Posterior vena cava (tissue), 2 donors: ENCODE results near the gene TRIM7. TPM values are rescaled to one million over a fixed set of nuclear protein-coding genes. Genes with fewer than 3 reads are reported as not detected.
"Not testable (repeated sequence)": the region's sequence is repeated elsewhere in the genome, so short reads cannot be mapped to it uniquely, and the experiment has no call there.

Experiments used
- DNase-seq: peaks from one replicate; pipeline ENCODE4 v3.0.0-alpha.2; 2020; ENCODE audit warnings: low spot score
- intact Hi-C, 2 donors: fragments of 100-400 bp; cut with DNase I; formaldehyde crosslinking; loops; one replicate each; pipeline versions ENCODE4 v1.14.1 to v1.14.2; 2022 to 2023
- total RNA-seq, 2 donors: library from RNA; stranded (reverse); fragmentation: NEBNext Ultra II Directional; extraction: Animal tissue kit (Norgen Biotek cat#: 25700); gene quantifications; one replicate each; pipeline ENCODE4 v1.2.1, GENCODE V29; 2021
- donor health status: DM: yes; HTN: yes; CAD: no.
- donor health status: DM: yes; HTN: yes; CAD: no.

Gene TRIM7
- total RNA-seq, 2 donors from 2014 or later: 3.1 to 3.5 TPM

DNA sequence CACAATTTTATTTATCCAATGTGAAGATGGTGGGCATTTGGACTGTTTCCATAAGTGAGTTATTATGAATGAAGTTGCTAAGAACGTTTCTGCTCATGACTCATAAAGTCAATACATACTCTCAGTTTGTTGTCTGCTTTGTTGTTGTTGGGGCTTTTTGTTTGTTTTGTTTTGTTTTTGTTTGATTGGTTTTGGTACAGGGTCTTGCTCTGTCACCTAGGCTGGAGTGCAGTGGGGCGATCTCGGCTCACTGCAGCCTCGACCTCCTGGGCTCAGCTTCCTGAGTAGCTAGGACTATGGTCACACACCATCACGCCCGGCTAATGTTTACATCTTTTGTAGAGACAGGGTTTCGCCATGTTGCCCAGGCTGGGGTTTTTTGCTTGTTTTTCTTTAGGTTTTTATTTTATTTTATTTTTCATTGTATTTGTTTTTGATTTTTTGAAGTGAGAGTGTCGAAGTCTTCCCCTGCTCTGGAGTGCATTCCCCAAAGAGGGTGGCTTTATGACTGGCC is 18.0 kb downstream of the TRIM7 start:
- no peak for DNase-seq
- intact Hi-C loops: loop anchor here in 1 of 2 donors (10.0 kb wide), 1 partner anchor 58 kb away; the partner anchor contains the start of gene RACK1

DNA sequence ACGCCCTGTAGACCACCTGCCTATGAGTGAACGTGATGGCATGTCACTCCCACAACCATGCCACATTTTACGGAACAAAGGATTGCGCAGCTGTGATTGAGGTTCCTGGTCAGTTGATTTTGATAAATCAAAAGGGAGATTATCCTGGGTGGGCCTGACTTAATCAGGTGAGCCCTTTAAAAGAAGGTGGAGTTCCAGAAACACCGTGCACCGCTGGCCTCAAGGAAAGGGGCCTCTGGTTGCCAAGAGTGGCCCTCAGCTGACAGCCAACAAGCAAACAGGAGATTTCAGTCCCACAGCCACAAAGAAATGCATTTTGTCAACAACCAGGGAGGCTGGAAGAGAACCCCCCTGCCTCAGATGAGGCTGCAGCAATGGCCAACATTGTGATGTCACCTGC is 19.0 kb downstream of the TRIM7 start:
- DNase-seq: peak; percentile 62
- intact Hi-C loops: loop anchor here in 1 of 2 donors (10.0 kb wide), 1 partner anchor 59 kb away; the partner anchor contains the start of gene RACK1

DNA sequence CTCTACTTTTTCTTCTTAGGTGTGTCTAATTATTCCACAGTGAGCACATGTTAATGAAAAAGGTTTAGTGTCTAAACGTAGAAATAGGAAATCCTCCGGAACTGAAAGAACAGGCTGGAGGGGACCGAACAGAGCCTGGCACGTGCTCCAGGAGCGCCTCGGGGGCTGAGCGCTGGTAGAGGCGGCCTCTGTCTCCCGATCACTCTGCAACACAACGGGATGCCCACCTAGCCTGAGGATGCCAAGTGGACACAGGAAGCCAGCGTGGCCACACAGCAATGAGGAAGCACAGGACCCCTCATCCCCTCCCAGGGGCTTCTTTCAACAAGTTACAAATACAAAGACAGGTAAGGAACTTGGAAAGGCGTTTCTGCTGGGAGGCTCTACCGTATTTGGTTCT is 19.4 kb downstream of the TRIM7 start:
- intact Hi-C loops: loop anchor here in 1 of 2 donors (10.0 kb wide), 1 partner anchor 59 kb away; the partner anchor contains the start of gene RACK1
- no peak for DNase-seq

DNA sequence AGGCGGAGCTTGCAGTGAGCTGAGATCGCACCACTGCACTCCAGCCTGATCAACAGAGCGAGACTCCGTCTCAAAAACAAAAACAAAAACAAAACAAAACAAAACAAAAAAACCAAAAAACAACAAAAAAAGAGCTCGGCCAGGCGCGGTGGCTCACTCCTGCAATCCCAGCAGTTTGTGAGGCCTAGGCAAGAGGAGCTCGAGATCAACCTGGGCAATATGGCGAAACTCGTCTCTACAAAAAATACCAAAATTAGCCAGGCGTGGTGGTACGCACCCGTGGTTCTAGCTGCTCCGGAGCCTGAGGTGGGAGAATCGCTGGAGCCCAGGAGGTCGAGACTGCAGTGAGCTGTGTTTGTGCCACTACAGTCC is 20.2 kb downstream of the TRIM7 start:
- DNase-seq: no peak
- intact Hi-C loops: loop anchor here in 1 of 2 donors (10.0 kb wide), 1 partner anchor 60 kb away; the partner anchor contains the start of gene RACK1

DNA sequence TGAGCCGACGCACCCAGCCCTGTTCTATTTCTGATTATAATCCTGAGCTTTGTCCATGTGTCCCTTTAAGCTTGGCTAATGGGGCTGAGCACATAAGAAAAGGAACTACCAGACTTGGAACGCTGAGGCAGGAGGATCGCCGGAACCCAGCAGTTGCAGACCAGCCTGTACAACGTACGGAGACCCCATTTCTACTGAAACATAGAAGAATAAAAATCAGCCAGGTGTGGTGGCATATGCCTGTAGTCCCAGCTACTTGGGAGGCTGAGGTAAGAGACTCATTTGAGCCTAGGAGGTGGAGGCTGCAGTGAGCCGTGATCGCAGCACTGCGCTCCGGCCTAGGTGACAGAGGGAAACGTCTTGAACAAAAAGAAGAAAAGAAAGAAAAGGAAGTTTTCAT is 22.3 kb downstream of the TRIM7 start:
- intact Hi-C loops: loop anchor here in 1 of 2 donors (10.0 kb wide), 1 partner anchor 62 kb away; the partner anchor contains the start of gene RACK1
- no peak for DNase-seq

DNA sequence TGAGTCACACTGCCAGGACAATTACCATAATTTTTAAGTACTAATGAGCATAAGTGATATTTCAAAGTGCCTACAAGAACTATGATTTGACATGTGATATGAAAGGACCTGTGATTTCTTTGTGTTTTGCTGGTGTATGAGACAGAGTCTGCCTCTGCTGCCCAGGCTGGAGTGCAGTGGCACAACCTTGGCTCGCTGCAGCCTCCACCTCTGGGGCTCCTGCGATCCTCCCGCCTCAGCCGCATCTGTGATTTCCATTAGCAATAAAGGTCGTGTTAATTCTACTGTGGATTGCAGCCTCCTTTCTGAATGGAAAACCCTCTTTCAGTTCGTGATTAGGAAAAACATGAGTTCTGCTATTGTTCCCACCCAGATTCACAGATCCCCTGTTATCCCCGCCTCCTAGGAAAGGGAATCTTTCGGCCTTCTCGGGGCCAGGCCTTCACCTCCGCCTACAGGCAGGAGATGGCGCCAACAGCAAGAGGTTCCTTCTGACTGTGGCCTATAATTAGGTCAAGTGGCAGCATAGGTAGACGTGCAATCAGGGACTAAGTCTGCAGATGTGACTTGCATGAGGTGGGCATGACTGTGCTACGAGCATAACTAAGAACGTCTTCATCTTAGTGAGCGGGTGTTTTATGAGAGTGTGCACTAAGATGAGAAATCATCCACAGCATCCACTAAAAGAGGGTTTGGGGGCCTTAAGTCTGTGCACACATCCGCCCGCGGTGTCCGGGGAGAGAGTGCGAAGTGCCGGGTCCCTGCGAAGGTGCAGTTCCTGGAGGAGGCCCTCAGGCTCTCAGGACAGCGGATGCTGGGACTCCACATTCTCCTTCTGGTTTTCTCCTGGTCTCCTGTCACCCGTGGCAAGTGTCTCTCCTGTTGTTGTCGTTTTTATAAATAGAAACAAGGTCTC is 23.1 kb downstream of the TRIM7 start:
- DNase-seq: peak; percentile 85
- intact Hi-C loops: loop anchor here in 1 of 2 donors (10.0 kb wide), 1 partner anchor 63 kb away; the partner anchor contains the start of gene RACK1

DNA sequence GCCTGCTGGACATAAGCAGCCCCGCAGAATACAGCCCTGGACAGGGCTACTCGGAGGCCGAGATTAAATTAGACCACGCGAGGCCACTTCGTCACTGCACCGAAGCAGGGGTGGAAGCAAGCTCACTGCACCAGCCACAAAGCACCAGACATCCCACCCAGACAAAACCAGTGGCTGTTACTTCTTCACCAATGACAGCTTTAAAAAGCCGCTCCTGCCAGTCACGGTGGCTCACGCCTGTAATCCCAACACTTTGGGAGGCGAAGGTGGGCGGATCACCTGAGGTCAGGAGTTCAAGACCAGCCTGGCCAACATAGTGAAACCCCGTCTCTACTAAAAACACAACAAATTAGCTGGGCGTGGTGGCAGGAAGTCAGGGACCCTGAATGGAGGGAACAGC is 27.4 kb downstream of the TRIM7 start:
- DNase-seq: not testable (repeated sequence)

DNA sequence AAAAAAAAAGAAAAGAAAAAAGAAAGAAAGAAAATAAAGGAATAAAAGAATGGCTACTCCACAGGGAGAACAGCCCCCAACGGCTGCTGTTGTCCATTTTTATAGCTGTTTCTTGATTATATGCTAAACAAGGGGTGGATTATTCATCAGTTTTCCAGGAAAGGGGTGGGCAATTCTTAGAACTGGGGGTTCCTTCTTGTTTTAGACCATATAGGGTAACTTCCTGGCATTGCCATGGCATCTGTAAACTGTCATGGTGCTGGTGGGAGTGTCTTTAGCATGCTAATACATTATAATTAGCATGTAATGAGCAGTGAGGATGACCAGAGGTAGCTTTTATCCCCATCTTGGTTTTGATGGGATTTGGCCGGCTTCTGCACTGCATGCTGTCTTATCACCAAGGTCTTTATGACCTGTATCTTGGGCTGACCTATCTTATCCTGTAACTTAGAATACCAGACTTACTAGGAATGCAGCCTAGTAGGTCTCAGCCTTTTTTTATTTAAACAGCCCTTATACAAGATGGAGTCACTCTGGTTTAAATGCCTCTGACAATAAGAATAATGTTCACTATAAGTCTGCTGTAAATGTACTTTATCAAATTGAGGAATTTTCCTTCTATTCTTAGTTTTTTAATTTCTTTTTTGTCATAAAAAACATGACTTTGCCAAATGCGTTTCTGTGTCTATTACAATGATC is 28.6 kb downstream of the TRIM7 start:
- intact Hi-C loops: no loop called here

More for the DNA sequence above, 27.4 kb downstream of the TRIM7 start:
- intact Hi-C loops: not testable (repeated sequence)

DNA sequence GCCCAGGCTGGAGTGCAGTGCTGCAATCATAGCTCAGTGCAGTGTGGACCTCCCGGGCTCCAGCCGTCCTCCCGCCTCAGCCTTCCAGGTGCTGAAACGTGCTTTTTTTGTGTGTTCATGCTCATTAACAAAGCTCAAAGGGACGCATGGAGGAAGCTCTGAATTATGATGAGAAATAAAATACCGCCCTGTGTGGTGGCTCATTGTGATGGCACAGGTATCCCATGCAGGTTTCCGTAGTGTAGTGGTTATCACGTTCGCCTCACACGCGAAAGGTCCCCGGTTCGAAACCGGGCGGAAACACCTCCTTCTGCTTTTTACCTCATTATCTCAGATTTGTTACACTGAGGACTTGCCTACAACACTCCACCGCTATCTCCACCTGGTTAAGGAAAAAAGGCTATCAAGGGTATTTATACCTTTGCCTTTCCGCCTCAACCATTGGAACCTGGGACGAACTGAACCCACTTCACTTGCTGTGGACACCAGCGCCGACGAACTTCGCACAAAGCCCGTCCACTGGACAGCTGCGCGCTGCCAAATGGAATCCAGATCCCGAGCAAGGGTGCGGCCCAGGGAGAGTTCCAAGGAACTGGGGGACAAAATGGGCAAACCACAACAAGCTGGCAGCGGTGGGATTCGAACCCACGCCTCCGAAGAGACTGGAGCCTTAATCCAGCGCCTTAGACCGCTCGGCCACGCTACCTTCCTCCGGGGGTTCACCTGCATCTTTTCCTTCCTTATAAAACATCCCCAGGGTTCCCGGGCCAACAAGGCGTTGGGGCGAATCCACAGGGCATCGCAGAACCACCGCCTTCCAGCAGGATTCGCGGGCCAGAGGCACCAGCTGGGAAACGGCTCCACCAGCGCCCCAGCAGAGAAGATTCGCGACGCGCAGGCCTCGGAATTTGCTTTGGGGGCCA is 31.3 kb downstream of the TRIM7 start:
- intact Hi-C loops: no loop called here
- no peak for DNase-seq

More for the DNA sequence above, 28.6 kb downstream of the TRIM7 start:
- DNase-seq: no peak

DNA sequence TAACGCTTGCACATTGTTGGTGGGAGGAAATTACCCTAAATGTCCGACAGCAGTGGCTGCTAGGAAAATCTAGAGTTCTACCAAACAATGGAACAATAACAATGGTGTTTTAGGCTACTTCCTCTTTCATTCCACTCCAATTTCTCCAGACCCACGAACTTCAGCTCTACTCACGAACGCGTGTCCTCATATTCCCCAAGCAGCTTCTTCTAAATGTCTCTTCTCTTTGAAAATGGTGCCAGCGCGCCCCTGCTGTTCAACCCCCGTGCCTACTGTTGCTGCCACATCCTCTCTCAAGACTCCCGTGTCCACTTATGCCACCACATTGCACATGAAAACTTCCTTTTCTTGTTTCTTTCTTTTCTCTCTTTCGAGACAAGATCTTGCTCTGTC is 32.0 kb downstream of the TRIM7 start:
- no peak for DNase-seq
- intact Hi-C loops: no loop called here

DNA sequence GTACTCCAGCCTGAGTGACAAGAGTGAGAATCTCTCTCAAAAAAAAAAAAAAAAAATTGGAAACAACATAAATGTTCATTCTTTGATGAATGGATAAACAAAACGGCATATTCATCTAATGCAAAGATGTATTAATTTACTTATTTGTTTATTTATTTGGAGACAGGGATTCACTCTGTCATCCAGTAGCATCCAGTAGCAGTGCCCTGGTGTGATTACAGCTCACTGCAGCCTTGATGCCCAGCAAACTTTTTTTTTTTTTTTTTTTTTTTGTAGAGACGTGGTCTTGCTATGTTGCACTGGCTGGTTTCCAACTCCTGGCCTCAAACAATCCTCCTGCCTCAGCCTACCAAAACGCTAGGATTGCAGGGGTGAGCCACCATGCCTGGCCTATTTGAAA is 33.2 kb downstream of the TRIM7 start:
- intact Hi-C loops: no loop called here
- DNase-seq: no peak

DNA sequence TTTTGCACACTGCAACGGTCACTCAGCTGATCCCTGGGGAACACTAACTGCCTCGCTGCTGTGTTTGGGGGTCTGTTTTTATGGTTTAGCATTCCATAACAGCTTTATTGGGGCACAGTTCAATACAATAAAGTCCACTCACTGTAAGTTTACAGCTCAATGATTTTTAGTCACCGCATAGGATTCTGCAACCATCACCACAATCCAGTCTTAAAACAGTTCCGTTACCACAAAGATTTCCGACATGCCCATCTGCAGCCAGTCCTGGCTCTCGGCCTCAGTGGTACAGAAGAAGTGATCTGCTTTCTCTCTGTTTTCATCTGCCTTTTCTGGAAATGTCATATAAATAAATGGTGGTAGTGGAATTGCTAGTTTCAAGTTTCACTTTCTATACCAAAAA is 34.0 kb downstream of the TRIM7 start:
- no peak for DNase-seq
- intact Hi-C loops: no loop called here

DNA sequence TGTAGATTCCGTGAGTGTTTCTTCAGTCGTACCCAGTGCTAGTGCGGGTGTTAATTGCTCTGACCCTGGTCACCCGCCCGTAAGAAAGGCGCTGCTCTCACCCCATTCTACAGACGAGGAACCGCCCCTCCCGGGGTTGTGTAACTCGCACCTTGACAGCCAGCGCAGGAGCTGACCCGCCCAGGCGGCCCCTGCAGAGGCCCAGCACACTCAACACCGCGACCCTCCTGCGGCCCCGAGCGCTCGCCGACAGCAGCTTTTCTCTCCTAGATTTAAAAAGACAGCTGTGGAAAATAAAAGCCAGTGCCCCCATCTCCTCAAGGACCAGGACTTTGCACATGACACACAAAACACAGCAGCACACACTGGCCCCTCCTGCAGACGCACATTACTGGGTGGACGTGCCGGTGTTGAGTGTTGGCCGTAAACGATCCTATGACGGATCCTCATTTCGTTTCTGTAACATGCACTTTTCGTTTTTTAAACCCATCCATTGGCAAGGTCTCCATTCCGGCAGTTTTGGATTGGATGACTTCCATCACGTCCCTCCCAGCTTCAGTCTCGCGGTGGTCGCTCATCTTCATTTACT is 34.7 kb downstream of the TRIM7 start:
- intact Hi-C loops: no loop called here
- no peak for DNase-seq

DNA sequence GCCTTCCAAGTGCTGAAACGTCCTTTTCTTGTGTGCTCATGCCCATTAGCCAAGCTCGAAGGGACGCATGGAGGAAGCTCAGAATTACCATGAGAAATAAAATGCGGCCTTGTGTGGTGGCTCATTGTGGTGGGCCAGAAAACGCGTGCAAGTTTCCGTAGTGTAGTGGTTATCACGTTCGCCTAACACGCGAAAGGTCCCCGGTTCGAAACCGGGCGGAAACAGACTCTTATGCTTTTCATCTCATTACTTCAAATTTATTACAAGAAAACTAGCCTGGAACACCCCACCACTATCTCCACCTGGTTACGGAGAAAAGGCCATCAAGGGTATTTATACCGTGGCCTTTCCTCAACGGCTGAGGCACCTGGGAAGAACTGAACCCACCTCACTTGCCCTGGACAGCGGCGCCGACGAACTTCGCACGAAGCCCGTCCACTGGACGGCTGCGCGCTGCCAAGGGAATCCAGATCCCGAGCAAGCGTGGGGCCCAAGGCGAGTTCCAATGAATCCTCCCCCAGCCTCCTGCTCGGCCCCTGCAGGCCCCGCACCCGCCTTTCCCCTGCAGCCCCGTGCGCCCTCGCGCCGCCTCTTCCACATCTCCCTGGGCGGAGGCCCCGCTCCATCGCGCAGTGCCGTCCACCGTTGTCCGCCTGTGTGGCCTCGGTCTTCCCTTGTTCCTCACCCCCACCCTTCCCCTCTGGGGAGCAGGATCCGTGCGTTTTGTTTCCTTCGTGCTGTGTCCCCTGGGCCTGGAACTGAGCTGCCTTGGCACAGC is 35.3 kb downstream of the TRIM7 start:
- intact Hi-C loops, DNase-seq: not testable (repeated sequence)

DNA sequence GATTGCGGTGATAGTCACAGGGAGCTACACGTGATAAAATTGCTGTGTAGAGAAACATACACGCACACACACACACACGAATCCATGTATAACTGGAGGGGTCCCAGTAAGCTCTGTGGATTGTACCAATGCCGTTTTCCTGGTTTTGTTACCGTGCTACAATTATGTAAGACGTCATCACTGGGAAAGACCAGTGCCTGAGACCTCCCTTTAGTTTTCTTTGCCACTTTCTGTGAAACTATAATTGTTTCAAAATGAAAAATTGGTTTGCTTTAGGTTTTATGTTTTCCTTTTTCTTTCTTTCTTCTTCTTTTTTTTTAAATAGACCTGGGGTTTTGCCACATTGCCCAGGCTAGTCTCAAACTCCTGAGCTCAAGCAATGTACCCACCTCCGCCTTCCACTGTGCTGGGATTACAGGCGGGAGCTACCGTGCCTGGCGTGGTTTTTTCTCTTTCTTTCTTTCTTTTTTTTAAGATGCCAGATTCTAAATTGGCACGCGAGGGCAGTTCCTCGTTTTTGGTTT is 36.3 kb downstream of the TRIM7 start:
- intact Hi-C loops: no loop called here

DNA sequence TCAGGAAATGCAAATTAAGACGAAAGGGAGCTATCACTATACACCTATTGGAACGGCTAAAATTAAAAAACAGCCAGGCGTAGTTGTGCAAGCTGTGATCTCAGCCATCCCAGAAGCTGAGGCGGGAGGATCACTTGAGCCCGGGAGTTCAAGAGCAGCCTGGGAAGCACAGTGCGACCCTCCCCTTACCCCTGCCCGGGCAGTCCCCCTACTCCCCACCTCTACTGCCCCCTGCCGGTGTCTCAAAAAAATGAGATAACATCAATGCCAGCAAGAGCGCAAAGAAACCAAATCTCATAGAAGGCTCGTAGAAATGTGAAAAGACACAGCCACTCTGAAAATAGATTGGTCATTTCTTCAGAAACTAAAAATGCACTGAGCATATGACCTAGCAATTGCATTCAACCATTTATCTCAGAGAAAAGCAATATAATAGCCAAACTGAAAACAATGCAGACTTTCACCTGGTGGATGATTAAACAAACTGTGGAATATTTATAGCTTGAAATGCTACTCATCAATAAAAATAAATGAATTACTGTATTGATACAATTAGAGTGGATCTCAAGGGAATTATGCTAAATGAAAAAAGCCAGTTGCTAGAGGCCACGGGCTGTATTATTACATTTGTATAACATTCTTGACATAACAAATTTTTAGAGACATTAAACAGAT is 37.0 kb downstream of the TRIM7 start:
- no peak for DNase-seq
- intact Hi-C loops: no loop called here

More for the DNA sequence above, 36.3 kb downstream of the TRIM7 start:
- no peak for DNase-seq
